Adrenal gland (tissue), 12 donors: ENCODE results near the gene SLC39A7. TPM values are rescaled to one million over a fixed set of nuclear protein-coding genes. Genes with fewer than 3 reads are reported as not detected.

ENCODE experiments used
- DNase-seq, 7 donors: peaks; one replicate each; pipeline ENCODE4 v3.0.0-alpha.2; 2019 to 2020
- H3K27ac ChIP-seq, 5 donors: fragments of 200-600 bp; sonication (generic) in 4 of 5; 1 replicate in 3 of 5; 2 replicates in 2 of 5; pipeline versions ENCODE4 v1.5.1 to v1.8.0; 2016 to 2020; ENCODE audit warnings: mild to moderate bottlenecking in 1 of 5
- H3K27me3 ChIP-seq: fragments of 200-600 bp; 2 replicates; pipeline ENCODE4 v1.8.0; 2021
- H3K36me3 ChIP-seq, 2 donors: fragments of 200-600 bp; replicated peaks in 1 of 2; 1 replicate in 1 of 2; 2 replicates in 1 of 2; pipeline versions ENCODE4 v1.5.1 to v1.8.0; 2018 to 2022
- H3K4me1 ChIP-seq, 2 donors: fragments of 200-600 bp; replicated peaks in 1 of 2; 1 replicate in 1 of 2; 2 replicates in 1 of 2; pipeline versions ENCODE4 v1.5.1 to v1.8.0; 2018 to 2021
- H3K4me3 ChIP-seq, 4 donors: fragments of 200-600 bp; sonication (generic) in 3 of 4; one replicate each; pipeline ENCODE4 v1.5.1; 2016 to 2018
- H3K9me3 ChIP-seq, 3 donors: fragments of 200-600 bp; sonication (generic) in 1 of 3; replicated peaks in 1 of 3; 1 replicate in 2 of 3; 2 replicates in 1 of 3; pipeline versions ENCODE4 v1.5.1 to v1.8.0; 2016 to 2021
- CTCF ChIP-seq, 6 experiments: fragments of 450-650 bp in 4 of 6; fragments of 200-600 bp in 2 of 6; sonication (generic) in 1 of 6; IDR thresholded peaks; 1 replicate in 5 of 6; 2 replicates in 1 of 6; pipeline versions ENCODE4 v1.5.1 to v1.8.0; 2016 to 2021; ENCODE audit warnings: antibody characterized with exemption in 6 of 6, mild to moderate bottlenecking in 2 of 6, moderate library complexity in 1 of 6
- POLR2A ChIP-seq, 2 donors: fragments of 450-650 bp; IDR thresholded peaks; one replicate each; pipeline ENCODE4 v1.6.1; 2017; ENCODE audit warnings: antibody characterized with exemption in 2 of 2, mild to moderate bottlenecking in 2 of 2, moderate library complexity in 1 of 2
- WGBS, 4 donors: extraction: QIAGEN DNeasy Blood & Tissue Kit in 2 of 4; methylation state at CpG; one replicate each; pipeline versions ENCODE4 v1.1.5 to v1.1.7; 2013 to 2017; 5-methylcytosine and 5-hydroxymethylcytosine counted together
- intact Hi-C, 2 donors: fragments of 100-400 bp; cut with DNase I; formaldehyde crosslinking; loops; one replicate each; pipeline versions ENCODE4 v1.14.1 to v1.15.0; 2022 to 2023
- polyA plus RNA-seq, 3 donors: library from polyadenylated mRNA; stranded (reverse); fragments of 200-250 nt in 2 of 3; fragments of 350-450 nt in 1 of 3; fragmentation: Illumina TruSeq in 1 of 3; extraction: RNeasy Lipid Tissue Mini Kit (QIAGEN cat#74804) in 1 of 3; gene quantifications; one replicate each; pipeline ENCODE4 v1.2.3, GENCODE V29; 2013 to 2014
- total RNA-seq, 9 donors: library from RNA; depleted of rRNA in 4 of 9; stranded (reverse); fragments of >200 nt in 4 of 9; fragments of 120-200 nt in 1 of 9; fragmentation: NEBNext Ultra II Directional in 1 of 9; extraction: Animal tissue kit (Norgen Biotek cat#: 25700) in 1 of 9; gene quantifications; one replicate each; pipeline versions ENCODE4 v1.1.0 to v1.2.4, GENCODE V29; 2013 to 2023
- donor health status: healthy with polysubstance abuse.
- donor health status: Bipolar disorder and iron deficiency.
- donor health status: DM: yes; HTN: yes; CAD: no.
- donor health status: DM: no; HTN: no; CAD: no.
- donor health status: DM: no; HTN: no; CAD: no.
- donor health status: DM: yes; HTN: yes; CAD: no.

The SLC39A7 gene
- total and polyA plus RNA-seq, 12 donors: 44.4 to 239 (median 111) TPM

GRCh38 chr6:33156561-33156960 lies 44.1 kb upstream of the SLC39A7 start:
- H3K4me3 ChIP-seq: no peak overlapping the region
- H3K36me3 ChIP-seq: no peaks in the 10 kb centered on the region
- no peak overlapping the region for H3K27ac ChIP-seq
- intact Hi-C loops: no loop called here
- WGBS, 4 donors: 62 to 78% (median 70%) methylated on average over 6 of the region's 6 CpGs
- no peak for DNase-seq
- no peaks in the 10 kb centered on the region for H3K9me3 ChIP-seq
- TF ChIP-seq CTCF (IDR thresholded peaks at IDR 0.05): no peak
- peaks cover 5% of the 10 kb centered on the region for H3K27me3 ChIP-seq
- peaks cover 0 to under 1% of the 10 kb centered on the region in 2 donors for H3K4me1 ChIP-seq

- H3K27ac ChIP-seq: no peak overlapping the region
- intact Hi-C loops: no loop called here
- H3K4me3 ChIP-seq: no peak overlapping the region
- H3K9me3 ChIP-seq: no peaks in the 10 kb centered on the region
- DNase-seq: no peak
- WGBS, 4 donors: 69 to 75% (median 70%) methylated on average over 2 of the region's 2 CpGs
- peaks cover 5% of the 10 kb centered on the region for H3K27me3 ChIP-seq
- peaks cover 0 to 4% of the 10 kb centered on the region in 2 donors for H3K4me1 ChIP-seq
- H3K36me3 ChIP-seq: no peaks in the 10 kb centered on the region
- TF ChIP-seq CTCF (IDR thresholded peaks at IDR 0.05) (no peak), POLR2A (IDR thresholded peaks at IDR 0.05) (no peak)
Measured at GRCh38 chr6:33156964-33157363, 43.7 kb upstream of the SLC39A7 start.

- DNase-seq: no peak
- no peak for TF ChIP-seq CTCF (IDR thresholded peaks at IDR 0.05)
- no peak for TF ChIP-seq POLR2A (IDR thresholded peaks at IDR 0.05)
- Histone ChIP-seq H3K4me3 (no peak overlapping the region), H3K36me3 (no peaks in the 10 kb centered on the region), H3K9me3 (no peaks in the 10 kb centered on the region), H3K4me1 (peaks cover 0 to 5% of the 10 kb centered on the region in 2 donors), H3K27ac (no peak overlapping the region), H3K27me3 (no peaks in the 10 kb centered on the region)
- 74 to 88% (median 78%) methylated on average over 11 of the region's 11 CpGs for WGBS, 4 donors
- intact Hi-C loops: loop anchor here (5.0 kb wide), 2 partner anchors 37 to 87 kb away; no protein-coding TSS in a partner anchor
Measured at GRCh38 chr6:33160096-33160495, 40.6 kb upstream of the SLC39A7 start.

- H3K27ac ChIP-seq: no peak overlapping the region
- TF ChIP-seq CTCF (IDR thresholded peaks at IDR 0.05) (no peak), POLR2A (IDR thresholded peaks at IDR 0.05) (no peak)
- peaks cover 0 to 5% of the 10 kb centered on the region in 2 donors for H3K4me1 ChIP-seq
- no peaks in the 10 kb centered on the region for H3K27me3 ChIP-seq
- H3K9me3 ChIP-seq: no peaks in the 10 kb centered on the region
- DNase-seq: peak in 4 of 7 donors; percentile 13 to 46 (median 22)
- H3K4me3 ChIP-seq: no peak overlapping the region
- no peaks in the 10 kb centered on the region for H3K36me3 ChIP-seq
- WGBS, 4 donors: 35 to 55% (median 48%) methylated on average over 13 of the region's 13 CpGs
- intact Hi-C loops: loop anchor here (5.0 kb wide), 2 partner anchors 36 to 86 kb away; no protein-coding TSS in a partner anchor
Measured at GRCh38 chr6:33160728-33161344, 39.8 kb upstream of the SLC39A7 start.
